Measurements from ENCODE around the gene GGCX.

GGCX gene

DNA sequence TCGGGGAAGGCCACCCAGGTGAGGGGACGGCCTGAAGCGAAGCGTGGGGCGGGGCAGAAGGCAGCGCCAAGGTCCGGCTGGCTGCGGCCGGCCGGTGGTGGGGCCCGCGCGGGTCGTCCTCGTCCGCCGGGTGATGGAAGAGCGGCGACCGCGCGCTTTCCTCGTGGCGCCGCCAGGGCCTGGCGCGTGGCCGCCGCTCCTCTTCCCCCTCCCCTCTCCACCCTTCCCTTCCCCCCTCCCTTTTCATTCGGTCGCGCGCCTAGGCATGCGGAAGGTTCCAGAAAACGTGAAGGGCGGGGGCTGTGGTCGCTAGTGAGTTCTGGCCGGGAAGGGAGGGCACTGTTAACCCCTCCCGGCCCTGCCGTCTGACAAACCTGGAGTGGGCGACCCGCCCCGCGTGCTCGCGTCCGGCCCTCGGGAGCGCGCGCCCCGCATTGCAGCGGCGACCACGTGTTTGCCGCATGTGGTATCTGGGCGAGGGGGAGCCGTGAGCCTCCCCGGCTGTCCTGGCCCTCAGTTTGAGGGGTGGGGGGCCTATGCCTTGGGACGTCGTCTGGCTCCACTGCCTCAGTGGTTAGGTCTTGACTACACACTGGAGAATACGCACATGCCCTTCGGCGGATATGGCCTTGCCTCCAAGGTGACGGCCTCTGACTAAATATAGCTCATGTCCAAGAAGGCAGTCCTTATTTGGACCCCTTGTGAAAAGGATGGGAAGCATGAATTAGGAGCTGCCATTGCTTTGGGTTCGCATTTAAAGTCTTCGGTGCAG, 21.7 kb downstream of the GGCX start:
- peak; percentile 63 for DNase-seq (ENCODE audit: low read depth)
- TF ChIP-seq, protein P1, sequence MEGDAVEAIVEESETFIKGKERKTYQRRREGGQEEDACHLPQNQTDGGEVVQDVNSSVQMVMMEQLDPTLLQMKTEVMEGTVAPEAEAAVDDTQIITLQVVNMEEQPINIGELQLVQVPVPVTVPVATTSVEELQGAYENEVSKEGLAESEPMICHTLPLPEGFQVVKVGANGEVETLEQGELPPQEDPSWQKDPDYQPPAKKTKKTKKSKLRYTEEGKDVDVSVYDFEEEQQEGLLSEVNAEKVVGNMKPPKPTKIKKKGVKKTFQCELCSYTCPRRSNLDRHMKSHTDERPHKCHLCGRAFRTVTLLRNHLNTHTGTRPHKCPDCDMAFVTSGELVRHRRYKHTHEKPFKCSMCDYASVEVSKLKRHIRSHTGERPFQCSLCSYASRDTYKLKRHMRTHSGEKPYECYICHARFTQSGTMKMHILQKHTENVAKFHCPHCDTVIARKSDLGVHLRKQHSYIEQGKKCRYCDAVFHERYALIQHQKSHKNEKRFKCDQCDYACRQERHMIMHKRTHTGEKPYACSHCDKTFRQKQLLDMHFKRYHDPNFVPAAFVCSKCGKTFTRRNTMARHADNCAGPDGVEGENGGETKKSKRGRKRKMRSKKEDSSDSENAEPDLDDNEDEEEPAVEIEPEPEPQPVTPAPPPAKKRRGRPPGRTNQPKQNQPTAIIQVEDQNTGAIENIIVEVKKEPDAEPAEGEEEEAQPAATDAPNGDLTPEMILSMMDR (IDR thresholded peaks at IDR 0.05; ENCODE audit: low read length, missing control alignments) = no peak
- H3K4me3 ChIP-seq (replicated peaks; ENCODE audit: low read depth, low read length) = peak overlapping the region; percentile 95

DNA sequence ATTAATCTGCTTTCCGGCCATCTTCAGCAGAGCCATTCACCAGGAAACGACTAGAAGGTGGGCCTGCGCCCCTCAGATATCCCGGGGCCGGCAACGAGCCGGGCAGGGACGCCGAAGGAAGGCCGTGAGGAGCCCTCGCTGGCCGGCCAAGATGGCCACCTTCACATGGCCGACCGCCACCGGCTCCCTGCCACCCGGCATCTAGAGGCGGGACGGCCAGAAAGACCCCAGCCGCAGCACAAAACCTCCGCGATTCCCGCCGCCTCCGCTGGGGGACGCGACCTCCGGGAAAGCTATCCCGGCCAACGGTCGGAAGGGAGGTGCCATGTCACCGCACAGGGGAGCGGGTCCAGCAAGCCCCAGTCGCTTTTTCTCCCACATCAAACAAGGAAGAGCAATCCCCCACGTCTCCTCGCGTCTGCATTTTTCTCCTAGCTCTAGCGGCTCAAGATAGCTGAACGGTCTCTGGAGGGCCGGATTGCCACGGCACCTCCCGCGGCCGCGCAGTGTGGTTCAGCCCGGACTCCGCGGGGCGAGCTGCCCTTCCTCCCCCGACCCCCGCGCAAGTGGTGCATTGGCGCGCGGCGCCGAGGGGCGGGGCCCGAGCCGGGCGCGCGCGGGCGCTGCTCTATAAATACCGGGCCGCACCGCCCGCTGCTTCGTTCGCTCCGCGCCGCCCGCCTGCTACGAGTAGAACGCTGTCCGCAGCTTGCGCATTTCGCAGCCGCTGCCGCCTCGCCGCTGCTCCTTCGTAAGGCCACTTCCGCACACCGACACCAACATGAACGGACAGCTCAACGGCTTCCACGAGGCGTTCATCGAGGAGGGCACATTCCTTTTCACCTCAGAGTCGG, 22.6 kb downstream of the GGCX start, which contains the start of gene MAT2A:
Gene MAT2A (plus strand): TSS at position 662 of the 854 bp plus-strand sequence. CDS start 120 bp downstream, at position 782.
- peak; percentile 93 for DNase-seq (ENCODE audit: low read depth)
- H3K4me3 ChIP-seq (replicated peaks; ENCODE audit: low read depth, low read length) = peak within 1 kb of the TSS; percentile 95
- TF ChIP-seq, protein P1 (IDR thresholded peaks at IDR 0.05; ENCODE audit: low read length, missing control alignments) = peak; percentile 66

DNA sequence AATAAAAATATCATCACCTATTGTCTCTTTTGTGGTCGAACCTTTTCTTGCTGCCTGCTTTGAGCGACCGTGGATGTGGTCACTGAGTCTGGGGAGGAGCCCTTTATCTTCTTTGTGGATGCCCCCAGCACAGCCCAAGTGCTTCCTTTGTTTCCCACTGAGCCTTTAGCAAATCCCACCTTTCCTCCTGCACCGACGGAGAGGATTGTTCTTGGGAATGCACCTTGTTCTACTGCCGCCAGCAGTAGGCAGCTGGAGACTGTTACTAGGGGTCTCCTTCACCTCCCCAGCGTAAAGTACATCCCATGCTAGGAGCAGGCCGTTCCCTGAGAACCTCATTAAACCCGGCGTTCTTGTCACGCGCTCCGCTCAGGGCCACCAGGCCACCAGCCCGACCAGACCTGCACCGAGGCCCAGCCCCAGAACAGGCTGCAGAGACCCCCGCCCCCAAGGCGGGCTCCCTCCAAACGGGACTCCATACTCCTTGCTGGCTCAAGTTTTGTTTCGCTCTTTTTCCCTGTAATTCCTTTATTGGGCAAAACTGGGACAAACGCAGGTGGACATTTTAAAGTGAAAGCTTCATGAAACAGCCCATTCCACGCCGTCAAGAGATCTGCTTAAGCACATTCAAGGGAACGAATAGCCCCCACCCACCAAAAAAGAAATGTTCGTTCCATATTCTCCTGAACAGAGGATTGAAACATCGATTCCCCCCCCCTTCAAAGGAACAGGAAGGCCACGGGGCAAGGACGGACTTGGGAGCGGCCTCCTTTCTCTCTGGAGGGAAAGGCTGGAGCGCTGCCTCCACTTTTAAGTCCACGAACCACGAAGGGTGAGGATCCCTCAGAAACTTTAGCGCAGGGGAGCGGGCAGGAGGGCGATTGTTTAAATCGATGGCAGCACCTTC, 23.4 kb downstream of the GGCX start:
- TF ChIP-seq, protein P1 (IDR thresholded peaks at IDR 0.05; ENCODE audit: low read length, missing control alignments) = no peak
- H3K4me3 ChIP-seq (replicated peaks; ENCODE audit: low read depth, low read length) = peak overlapping the region; percentile 95
- peak; percentile 38 for DNase-seq (ENCODE audit: low read depth)

DNA sequence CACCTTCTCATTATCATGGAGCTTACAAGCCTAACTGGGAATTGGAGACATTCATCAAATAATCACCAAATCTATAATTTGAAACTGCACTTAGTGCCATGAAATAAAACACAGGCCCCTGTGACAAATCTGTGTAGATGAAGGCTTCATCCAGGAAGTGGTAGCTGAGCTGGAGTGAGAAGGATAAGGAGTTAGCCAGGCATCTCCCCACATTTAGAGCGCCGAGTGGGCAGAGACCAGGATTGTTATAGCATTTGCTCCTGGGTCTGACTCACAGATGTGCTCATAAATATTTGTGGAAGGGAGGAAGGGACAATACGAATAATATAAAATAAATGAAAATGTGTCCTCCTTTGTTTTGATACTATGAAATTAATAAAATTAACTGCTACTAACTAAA, 24.8 kb downstream of the GGCX start:
- H3K4me3 ChIP-seq (replicated peaks; ENCODE audit: low read depth, low read length) = no peak overlapping the region
- DNase-seq (ENCODE audit: low read depth) = peak; percentile 75
- TF ChIP-seq, protein P1 (IDR thresholded peaks at IDR 0.05; ENCODE audit: low read length, missing control alignments) = no peak

DNA sequence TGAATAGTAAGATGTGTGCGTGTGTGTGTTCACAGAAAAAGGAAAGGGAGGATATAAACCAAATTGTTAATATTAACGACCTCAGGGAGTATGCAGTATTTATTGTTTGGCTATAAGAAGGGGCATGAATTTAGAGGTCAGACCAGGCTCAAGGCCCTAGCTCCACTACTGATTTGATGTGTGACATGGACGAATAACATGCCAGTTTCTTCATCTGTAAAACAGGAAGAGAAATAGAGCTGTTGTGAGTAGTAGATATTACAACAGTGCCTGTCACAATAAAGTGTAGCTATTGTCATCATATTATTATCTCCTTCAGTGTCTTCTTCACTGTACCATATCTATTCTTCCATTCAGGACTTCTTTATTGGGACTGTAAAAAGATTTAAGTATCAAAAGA, 26.4 kb downstream of the GGCX start:
- DNase-seq (ENCODE audit: low read depth) = no peak
- H3K4me3 ChIP-seq (replicated peaks; ENCODE audit: low read depth, low read length) = no peak overlapping the region
- TF ChIP-seq, protein P1 (IDR thresholded peaks at IDR 0.05; ENCODE audit: low read length, missing control alignments) = no peak

DNA sequence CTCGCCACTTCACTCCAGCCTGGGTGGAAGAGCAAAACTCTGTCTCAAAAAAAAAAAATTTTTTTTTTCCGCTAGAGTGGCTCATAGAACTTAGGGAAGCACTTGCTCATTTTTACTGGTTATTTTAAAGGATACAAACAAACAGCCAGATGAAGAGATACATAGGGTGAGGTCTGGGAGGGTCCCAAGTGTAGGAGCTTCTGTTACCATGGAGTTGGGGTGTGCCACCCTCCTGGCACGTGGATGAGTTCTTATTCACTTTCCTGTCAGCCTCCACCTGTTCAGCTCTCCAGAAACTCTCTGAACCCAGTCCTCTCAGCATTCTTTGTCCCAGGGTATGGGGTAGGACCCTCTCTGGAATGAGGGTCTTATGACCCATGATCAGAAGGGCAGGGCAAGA, 27.2 kb downstream of the GGCX start:
- TF ChIP-seq, protein P1 (IDR thresholded peaks at IDR 0.05; ENCODE audit: low read length, missing control alignments) = no peak
- no peak for DNase-seq (ENCODE audit: low read depth)
- H3K4me3 ChIP-seq (replicated peaks; ENCODE audit: low read depth, low read length) = no peak overlapping the region

All from fibroblast of pulmonary artery (primary cell).